GM19035 (cell line): Measurements from ENCODE around the gene SH3YL1.

Experiments
- ATAC-seq: cut with Tn5 transposase; IDR thresholded peaks from one replicate; pipeline ENCODE4 v1.9.1; 2021; ENCODE audit not compliant: unreplicated experiment

The SH3YL1 gene

GRCh38 chr2:223971-224760 is 39.7 kb downstream of the SH3YL1 start:
- ATAC-seq = no peak

GRCh38 chr2:223451-223850 is 40.4 kb downstream of the SH3YL1 start:
- no peak for ATAC-seq

- ATAC-seq = no peak
These were observed 47.8 kb downstream of the SH3YL1 start for GRCh38 chr2:216068-216467.

- no peak for ATAC-seq
These were observed 49.7 kb downstream of the SH3YL1 start for GRCh38 chr2:213932-214693.

GRCh38 chr2:211486-212184 is 52.2 kb downstream of the SH3YL1 start:
- no peak for ATAC-seq

- ATAC-seq = no peak
These were observed 53.2 kb downstream of the SH3YL1 start for GRCh38 chr2:210660-211059.

- no peak for ATAC-seq
These were observed 54.4 kb downstream of the SH3YL1 start for GRCh38 chr2:209470-209869.

GRCh38 chr2:208335-208734 is 55.5 kb downstream of the SH3YL1 start:
- no peak for ATAC-seq

- ATAC-seq = no peak
These were observed 59.8 kb downstream of the SH3YL1 start for GRCh38 chr2:203984-204383.

- no peak for ATAC-seq
These were observed 60.4 kb downstream of the SH3YL1 start for GRCh38 chr2:203401-203800.

GRCh38 chr2:202945-203344 is 60.9 kb downstream of the SH3YL1 start:
- ATAC-seq = no peak

- ATAC-seq = no peak
These were observed 62.0 kb downstream of the SH3YL1 start for GRCh38 chr2:201648-202433.

GRCh38 chr2:199041-199966 is 64.5 kb downstream of the SH3YL1 start:
- no peak for ATAC-seq

GRCh38 chr2:196406-196805 is 67.4 kb downstream of the SH3YL1 start:
- ATAC-seq = no peak

- no peak for ATAC-seq
These were observed 67.9 kb downstream of the SH3YL1 start for GRCh38 chr2:195932-196331.

- no peak for ATAC-seq
These were observed 70.6 kb downstream of the SH3YL1 start for GRCh38 chr2:193141-193671.

- no peak for ATAC-seq
These were observed 72.3 kb downstream of the SH3YL1 start for GRCh38 chr2:191311-192190.

GRCh38 chr2:187825-188224 is 76.0 kb downstream of the SH3YL1 start:
- no peak for ATAC-seq

- ATAC-seq = no peak
These were observed 78.6 kb downstream of the SH3YL1 start for GRCh38 chr2:185221-185620.
